Osteoblast (primary cell): ENCODE data around the gene CD79A. TPM values are rescaled to one million over a fixed set of nuclear protein-coding genes. Genes with fewer than 3 reads are reported as not detected.

Source experiments
- DNase-seq: peaks from one replicate; pipeline ENCODE4 v3.0.0; 2011; ENCODE audit warnings: low spot score, mixed read lengths; ENCODE audit not compliant: insufficient read length; ENCODE audit errors: missing footprints
- H2AFZ ChIP-seq: 2 replicates; pipeline ENCODE4 v1.6.0; 2011; ENCODE audit warnings: mild to moderate bottlenecking, low read length
- H3K27ac ChIP-seq: 2 replicates; pipeline ENCODE4 v1.5.1; 2011; ENCODE audit warnings: mild to moderate bottlenecking, low read depth, low read length, moderate library complexity
- H3K27me3 ChIP-seq: 2 replicates; pipeline ENCODE4 v1.6.0; 2012; ENCODE audit warnings: mild to moderate bottlenecking, control low read depth, inconsistent platforms, low read length, moderate library complexity; ENCODE audit not compliant: insufficient read depth
- H3K36me3 ChIP-seq: 2 replicates; pipeline ENCODE4 v1.5.1; 2011; ENCODE audit warnings: mild to moderate bottlenecking, low read length, control low read depth, moderate library complexity; ENCODE audit not compliant: insufficient read depth
- H3K4me1 ChIP-seq: 2 replicates; pipeline ENCODE4 v1.5.1; 2011; ENCODE audit warnings: mild to moderate bottlenecking, low read length, control low read depth, moderate library complexity; ENCODE audit not compliant: insufficient read depth
- H3K4me2 ChIP-seq: 2 replicates; pipeline ENCODE4 v1.6.0; 2011; ENCODE audit warnings: mild to moderate bottlenecking, low read length; ENCODE audit not compliant: insufficient read depth
- H3K4me3 ChIP-seq: fragments of 200-600 bp; sonication (generic); 3 replicates; pipeline ENCODE4 v1.5.1; 2012; ENCODE audit warnings: mild to moderate bottlenecking, low read length, inconsistent platforms; ENCODE audit not compliant: insufficient read depth
- H3K79me2 ChIP-seq: 2 replicates; pipeline ENCODE4 v1.6.0; 2012; ENCODE audit warnings: mild to moderate bottlenecking, low read length, control low read depth, inconsistent platforms; ENCODE audit not compliant: insufficient read depth
- H3K9me3 ChIP-seq: 2 replicates; pipeline ENCODE4 v1.5.1; 2011; ENCODE audit warnings: low read depth, low read length, control low read depth
- H4K20me1 ChIP-seq: 2 replicates; pipeline ENCODE4 v1.6.0; 2012; ENCODE audit warnings: mild to moderate bottlenecking, low read length, control low read depth; ENCODE audit not compliant: insufficient read depth
- CTCF ChIP-seq: IDR thresholded peaks from 2 replicates; pipeline ENCODE4 v1.5.1; 2011; ENCODE audit warnings: mild to moderate bottlenecking, low read depth, low read length, moderate library complexity; ENCODE audit errors: extremely low read depth
- total RNA-seq: library from RNA; depleted of rRNA; stranded (reverse); fragments of >200 nt; gene quantifications from 2 replicates; pipeline ENCODE4 v1.2.3, GENCODE V29; 2012

CD79A gene
- total RNA-seq, 1 donor: 0.36 TPM

GRCh38 chr19:41860419-41861115 lies 16.5 kb upstream of the CD79A start:
- H3K4me3 ChIP-seq: peak overlapping the region; percentile 93
- peaks cover 44% of the 10 kb centered on the region for H4K20me1 ChIP-seq
- DNase-seq: peak; percentile 73
- H3K79me2 ChIP-seq: peaks cover 55% of the 10 kb centered on the region
- TF ChIP-seq CTCF: no peak
- peak overlapping the region; percentile 97 for H3K4me2 ChIP-seq
- no peaks in the 10 kb centered on the region for H3K9me3 ChIP-seq
- H3K4me1 ChIP-seq: peaks cover 28% of the 10 kb centered on the region
- H3K27ac ChIP-seq: peak overlapping the region; percentile 95
- H3K27me3 ChIP-seq: peaks cover 3% of the 10 kb centered on the region
- no peak overlapping the region for H2AFZ ChIP-seq
- peaks cover 48% of the 10 kb centered on the region for H3K36me3 ChIP-seq

GRCh38 chr19:41861116-41861768 lies 15.8 kb upstream of the CD79A start:
- peaks cover 28% of the 10 kb centered on the region for H3K4me1 ChIP-seq
- peak overlapping the region; percentile 95 for H3K27ac ChIP-seq
- TF ChIP-seq CTCF: no peak
- DNase-seq: no peak
- peaks cover 52% of the 10 kb centered on the region for H3K36me3 ChIP-seq
- H3K79me2 ChIP-seq: peaks cover 59% of the 10 kb centered on the region
- no peak overlapping the region for H2AFZ ChIP-seq
- H4K20me1 ChIP-seq: peaks cover 46% of the 10 kb centered on the region
- peak overlapping the region; percentile 93 for H3K4me3 ChIP-seq
- H3K27me3 ChIP-seq: peaks cover 3% of the 10 kb centered on the region
- H3K9me3 ChIP-seq: no peaks in the 10 kb centered on the region
- H3K4me2 ChIP-seq: peak overlapping the region; percentile 97

- Histone ChIP-seq H3K79me2 (peaks cover 63% of the 10 kb centered on the region), H2AFZ (no peak overlapping the region), H4K20me1 (peaks cover 50% of the 10 kb centered on the region), H3K27ac (no peak overlapping the region), H3K4me2 (peak overlapping the region; percentile 97), H3K27me3 (peaks cover 3% of the 10 kb centered on the region), H3K4me3 (peak overlapping the region; percentile 93), H3K36me3 (peaks cover 56% of the 10 kb centered on the region), H3K4me1 (peaks cover 28% of the 10 kb centered on the region), H3K9me3 (no peaks in the 10 kb centered on the region)
- DNase-seq: peak; percentile 77
- no peak for TF ChIP-seq CTCF
Measured at GRCh38 chr19:41861846-41862245, 15.2 kb upstream of the CD79A start.

DNA sequence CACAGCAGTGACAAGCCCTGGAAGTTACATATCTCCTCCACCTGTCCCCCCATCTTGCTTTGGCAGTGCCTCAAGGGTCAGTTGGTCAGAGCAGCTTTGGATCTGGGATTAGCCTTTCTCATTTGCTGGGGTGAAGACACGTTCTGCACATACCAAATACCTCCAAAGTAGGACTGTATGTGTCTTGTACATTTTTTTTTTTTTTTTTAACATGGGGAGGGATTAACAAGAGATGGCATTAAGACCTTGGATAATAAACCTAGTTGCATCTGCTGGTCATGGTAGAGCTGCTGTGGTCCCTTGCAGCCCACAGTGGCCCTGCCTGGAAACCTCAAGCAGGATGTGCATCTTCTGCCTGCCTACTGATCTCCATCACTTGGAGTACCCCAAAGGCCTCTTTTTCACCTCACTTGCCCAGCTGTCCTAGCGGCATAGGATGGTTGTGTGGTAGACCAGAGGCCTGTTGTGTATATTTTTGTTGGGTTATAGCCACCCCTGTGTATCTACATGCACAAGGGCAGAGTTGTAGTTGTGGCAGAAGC lies 14.6 kb upstream of the CD79A start:
- Histone ChIP-seq H3K4me3 (peak overlapping the region; percentile 24), H4K20me1 (peaks cover 56% of the 10 kb centered on the region), H3K36me3 (peaks cover 58% of the 10 kb centered on the region), H3K9me3 (no peaks in the 10 kb centered on the region), H3K4me2 (peak overlapping the region; percentile 97), H3K4me1 (peaks cover 28% of the 10 kb centered on the region), H3K27me3 (peaks cover 3% of the 10 kb centered on the region), H3K27ac (no peak overlapping the region), H2AFZ (no peak overlapping the region), H3K79me2 (peaks cover 70% of the 10 kb centered on the region)
- peak; percentile 76 for DNase-seq
- no peak for TF ChIP-seq CTCF
